Stimulated activated CD8-positive, alpha-beta memory T cell treated with anti-CD3 and anti-CD28 coated beads, Interleukin-15, amount 100 ng/mL, for 48 hours (primary cell): ENCODE data around the gene HYOU1.
"Not testable (repeated sequence)": the region's sequence is repeated elsewhere in the genome, so short reads cannot be mapped to it uniquely, and the experiment has no call there.

ENCODE experiments used
- DNase-seq, 2 donors: peaks; one replicate each; pipeline ENCODE4 v3.0.0-alpha.2; 2020; ENCODE audit warnings: low read depth in 2 of 2

Gene HYOU1

GRCh38 chr11:119057000-119057769 lies at the start of gene HYOU1:
HYOU1 (minus strand) TSS chr11:119057205; CDS start chr11:119056160, 1,045 bp downstream.
- DNase-seq: peak; percentile 99

GRCh38 chr11:119103793-119104192 lies 46.8 kb upstream of the HYOU1 start:
- no peak for DNase-seq

GRCh38 chr11:119103161-119103664 lies 46.2 kb upstream of the HYOU1 start:
- DNase-seq: not testable (repeated sequence)

GRCh38 chr11:119101759-119102423 lies 44.9 kb upstream of the HYOU1 start, which contains the start of gene DPAGT1:
DPAGT1 (minus strand) TSS chr11:119101853; CDS start chr11:119101655, 198 bp downstream.
- peak; percentile 74 to 77 for DNase-seq

GRCh38 chr11:119100994-119101758 lies 44.2 kb upstream of the HYOU1 start:
- no peak for DNase-seq

- DNase-seq: no peak
Observed at GRCh38 chr11:119100246-119100970, 43.4 kb upstream of the HYOU1 start.

- no peak for DNase-seq
Observed at GRCh38 chr11:119099711-119100110, 42.7 kb upstream of the HYOU1 start.

GRCh38 chr11:119095066-119095880 lies 38.3 kb upstream of the HYOU1 start:
- peak; percentile 99 for DNase-seq

GRCh38 chr11:119094816-119095065 lies 37.7 kb upstream of the HYOU1 start:
- DNase-seq: no peak

GRCh38 chr11:119093942-119094815 lies 37.2 kb upstream of the HYOU1 start:
- no peak for DNase-seq

GRCh38 chr11:119092880-119093842 lies 36.2 kb upstream of the HYOU1 start:
- no peak for DNase-seq

GRCh38 chr11:119091966-119092879 lies 35.2 kb upstream of the HYOU1 start:
- no peak for DNase-seq

GRCh38 chr11:119091178-119091577 lies 34.2 kb upstream of the HYOU1 start:
- DNase-seq: no peak

GRCh38 chr11:119089319-119089718 lies 32.3 kb upstream of the HYOU1 start:
- no peak for DNase-seq

- no peak for DNase-seq
Observed at GRCh38 chr11:119088406-119088805, 31.4 kb upstream of the HYOU1 start.

- no peak for DNase-seq
Observed at GRCh38 chr11:119087747-119088241, 30.8 kb upstream of the HYOU1 start.

GRCh38 chr11:119087123-119087522 lies 30.1 kb upstream of the HYOU1 start:
- DNase-seq: no peak
